ENCODE measurements around the gene LRFN4.

The LRFN4 gene

GRCh38 chr11:66863428-66864125 is 6.7 kb downstream of the LRFN4 start:
- Histone ChIP-seq H4K91ac (ENCODE audit: low read depth, low read length, poor library complexity) (no peak overlapping the region), H3K18ac (ENCODE audit: low read length) (peak overlapping the region; percentile 35), H3K27ac (replicated peaks; ENCODE audit: low read length) (no peak overlapping the region), H3K27me3 (ENCODE audit: control insufficient read depth in 3 of 3, insufficient read depth in 3 of 3, low read depth in 1 of 3, low read length in 3 of 3) (no peaks in the 10 kb centered on the region), H3K4me2 (ENCODE audit: insufficient read depth, low read length, poor library complexity, severe bottlenecking) (no peak overlapping the region), H2AFZ (ENCODE audit: low read length) (no peak overlapping the region), H2BK15ac (ENCODE audit: low read length) (no peak overlapping the region), H3K4me3 (ENCODE audit: low read length in 2 of 2) (no peak overlapping the region), H3K4ac (ENCODE audit: low read length) (no peak overlapping the region), H2BK12ac (ENCODE audit: low read length) (no peak overlapping the region), H3K23ac (ENCODE audit: low read depth, low read length, poor library complexity) (no peak overlapping the region), H3K4me1 (ENCODE audit: control insufficient read depth in 2 of 2, insufficient read depth in 1 of 2, low read depth in 1 of 2, low read length in 2 of 2) (no peaks in the 10 kb centered on the region), H2BK120ac (ENCODE audit: low read depth, low read length) (no peak overlapping the region), H3K14ac (ENCODE audit: low read length) (no peak overlapping the region), H3K36me3 (replicated peaks in 1 of 2; ENCODE audit: control insufficient read depth in 2 of 2, insufficient read depth in 2 of 2, low read length in 2 of 2) (peaks cover 4 to 7% of the 10 kb centered on the region in 2 donors), H3K9ac (ENCODE audit: low read depth, low read length, poor library complexity) (no peak overlapping the region), H2BK5ac (ENCODE audit: low read length) (no peak overlapping the region), H4K8ac (ENCODE audit: low read depth, low read length) (no peak overlapping the region), H3K9me3 (replicated peaks in 1 of 2; ENCODE audit: control insufficient read depth in 2 of 2, insufficient read depth in 1 of 2, low read depth in 1 of 2, low read length in 2 of 2) (no peaks in the 10 kb centered on the region), H2AK5ac (ENCODE audit: low read depth, low read length) (no peak overlapping the region), H3K79me1 (ENCODE audit: low read depth, low read length) (peaks cover 6% of the 10 kb centered on the region)
- DNase-seq (ENCODE audit: low spot score) = no peak
- no CpG with 5 or more reads among the region's 31 CpGs for WGBS, 2 donors (ENCODE audit: extremely low coverage in 2 of 2, insufficient read length in 2 of 2, insufficient replicate concordance in 1 of 2)

GRCh38 chr11:66864172-66864901 is 7.5 kb downstream of the LRFN4 start:
- peaks cover 1 to 4% of the 10 kb centered on the region in 2 donors for H3K36me3 ChIP-seq (replicated peaks in 1 of 2; ENCODE audit: control insufficient read depth in 2 of 2, insufficient read depth in 2 of 2, low read length in 2 of 2)
- no CpG with 5 or more reads among the region's 35 CpGs for WGBS, 2 donors (ENCODE audit: extremely low coverage in 2 of 2, insufficient read length in 2 of 2, insufficient replicate concordance in 1 of 2)
- peaks cover 0 to 3% of the 10 kb centered on the region in 2 donors for H3K4me1 ChIP-seq (ENCODE audit: control insufficient read depth in 2 of 2, insufficient read depth in 1 of 2, low read depth in 1 of 2, low read length in 2 of 2)
- H3K14ac ChIP-seq (ENCODE audit: low read length) = no peak overlapping the region
- no peak overlapping the region for H3K23ac ChIP-seq (ENCODE audit: low read depth, low read length, poor library complexity)
- H3K4ac ChIP-seq (ENCODE audit: low read length) = no peak overlapping the region
- no peak overlapping the region for H3K9ac ChIP-seq (ENCODE audit: low read depth, low read length, poor library complexity)
- H2BK15ac ChIP-seq (ENCODE audit: low read length) = no peak overlapping the region
- H4K91ac ChIP-seq (ENCODE audit: low read depth, low read length, poor library complexity) = no peak overlapping the region
- H3K79me1 ChIP-seq (ENCODE audit: low read depth, low read length) = peaks cover 4% of the 10 kb centered on the region
- no peak overlapping the region for H3K4me2 ChIP-seq (ENCODE audit: insufficient read depth, low read length, poor library complexity, severe bottlenecking)
- peak overlapping the region; percentile 46 for H3K18ac ChIP-seq (ENCODE audit: low read length)
- no peaks in the 10 kb centered on the region for H3K27me3 ChIP-seq (ENCODE audit: control insufficient read depth in 3 of 3, insufficient read depth in 3 of 3, low read depth in 1 of 3, low read length in 3 of 3)
- no peak overlapping the region for H2AFZ ChIP-seq (ENCODE audit: low read length)
- H3K27ac ChIP-seq (replicated peaks; ENCODE audit: low read length) = no peak overlapping the region
- no peak overlapping the region for H2BK120ac ChIP-seq (ENCODE audit: low read depth, low read length)
- no peak overlapping the region for H2BK12ac ChIP-seq (ENCODE audit: low read length)
- no peak overlapping the region for H4K8ac ChIP-seq (ENCODE audit: low read depth, low read length)
- H3K4me3 ChIP-seq (ENCODE audit: low read length in 2 of 2) = no peak overlapping the region
- H2BK5ac ChIP-seq (ENCODE audit: low read length) = no peak overlapping the region
- no peak for DNase-seq (ENCODE audit: low spot score)
- H2AK5ac ChIP-seq (ENCODE audit: low read depth, low read length) = no peak overlapping the region
- no peaks in the 10 kb centered on the region for H3K9me3 ChIP-seq (replicated peaks in 1 of 2; ENCODE audit: control insufficient read depth in 2 of 2, insufficient read depth in 1 of 2, low read depth in 1 of 2, low read length in 2 of 2)

- Histone ChIP-seq H3K36me3 (replicated peaks in 1 of 2; ENCODE audit: control insufficient read depth in 2 of 2, insufficient read depth in 2 of 2, low read length in 2 of 2) (peaks cover 0 to 4% of the 10 kb centered on the region in 2 donors), H4K91ac (ENCODE audit: low read depth, low read length, poor library complexity) (no peak overlapping the region), H3K27ac (replicated peaks; ENCODE audit: low read length) (no peak overlapping the region)
Measured at GRCh38 chr11:66864924-66865697, 8.2 kb downstream of the LRFN4 start.

GRCh38 chr11:66866007-66866406 is 9.1 kb downstream of the LRFN4 start:
- Histone ChIP-seq H3K18ac (ENCODE audit: low read length) (peak overlapping the region; percentile 81), H3K4ac (ENCODE audit: low read length) (no peak overlapping the region), H3K23ac (ENCODE audit: low read depth, low read length, poor library complexity) (peak overlapping the region; percentile 13), H3K36me3 (replicated peaks in 1 of 2; ENCODE audit: control insufficient read depth in 2 of 2, insufficient read depth in 2 of 2, low read length in 2 of 2) (peaks cover 0 to 4% of the 10 kb centered on the region in 2 donors), H3K79me1 (ENCODE audit: low read depth, low read length) (peaks cover 2% of the 10 kb centered on the region), H2BK15ac (ENCODE audit: low read length) (no peak overlapping the region), H2BK120ac (ENCODE audit: low read depth, low read length) (no peak overlapping the region), H4K8ac (ENCODE audit: low read depth, low read length) (no peak overlapping the region), H3K9me3 (replicated peaks in 1 of 2; ENCODE audit: control insufficient read depth in 2 of 2, insufficient read depth in 1 of 2, low read depth in 1 of 2, low read length in 2 of 2) (no peaks in the 10 kb centered on the region), H4K91ac (ENCODE audit: low read depth, low read length, poor library complexity) (no peak overlapping the region), H3K4me1 (ENCODE audit: control insufficient read depth in 2 of 2, insufficient read depth in 1 of 2, low read depth in 1 of 2, low read length in 2 of 2) (peaks cover 0 to 3% of the 10 kb centered on the region in 2 donors), H2BK5ac (ENCODE audit: low read length) (no peak overlapping the region), H2BK12ac (ENCODE audit: low read length) (no peak overlapping the region), H2AK5ac (ENCODE audit: low read depth, low read length) (no peak overlapping the region), H3K27ac (replicated peaks; ENCODE audit: low read length) (no peak overlapping the region), H3K9ac (ENCODE audit: low read depth, low read length, poor library complexity) (peak overlapping the region; percentile 37), H3K14ac (ENCODE audit: low read length) (peak overlapping the region; percentile 32), H3K27me3 (ENCODE audit: control insufficient read depth in 3 of 3, insufficient read depth in 3 of 3, low read depth in 1 of 3, low read length in 3 of 3) (no peaks in the 10 kb centered on the region), H3K4me3 (ENCODE audit: low read length in 2 of 2) (no peak overlapping the region), H3K4me2 (ENCODE audit: insufficient read depth, low read length, poor library complexity, severe bottlenecking) (no peak overlapping the region), H2AFZ (ENCODE audit: low read length) (no peak overlapping the region)
- no CpG with 5 or more reads among the region's 23 CpGs for WGBS, 2 donors (ENCODE audit: extremely low coverage in 2 of 2, insufficient read length in 2 of 2, insufficient replicate concordance in 1 of 2)
- DNase-seq (ENCODE audit: low spot score) = no peak

More at GRCh38 chr11:66864924-66865697, 8.2 kb downstream of the LRFN4 start:
- H3K9ac ChIP-seq (ENCODE audit: low read depth, low read length, poor library complexity) = peak overlapping the region; percentile 38
- peaks cover 0 to 3% of the 10 kb centered on the region in 2 donors for H3K4me1 ChIP-seq (ENCODE audit: control insufficient read depth in 2 of 2, insufficient read depth in 1 of 2, low read depth in 1 of 2, low read length in 2 of 2)
- H3K18ac ChIP-seq (ENCODE audit: low read length) = no peak overlapping the region
- H2BK120ac ChIP-seq (ENCODE audit: low read depth, low read length) = no peak overlapping the region
- no peak overlapping the region for H2AFZ ChIP-seq (ENCODE audit: low read length)
- no peak overlapping the region for H4K8ac ChIP-seq (ENCODE audit: low read depth, low read length)
- no peak overlapping the region for H3K4ac ChIP-seq (ENCODE audit: low read length)
- H2AK5ac ChIP-seq (ENCODE audit: low read depth, low read length) = peak overlapping the region; percentile 76
- peak overlapping the region; percentile 47 for H3K23ac ChIP-seq (ENCODE audit: low read depth, low read length, poor library complexity)
- H3K9me3 ChIP-seq (replicated peaks in 1 of 2; ENCODE audit: control insufficient read depth in 2 of 2, insufficient read depth in 1 of 2, low read depth in 1 of 2, low read length in 2 of 2) = no peaks in the 10 kb centered on the region
- H2BK5ac ChIP-seq (ENCODE audit: low read length) = peak overlapping the region; percentile 58
- H2BK15ac ChIP-seq (ENCODE audit: low read length) = peak overlapping the region; percentile 69
- H3K4me2 ChIP-seq (ENCODE audit: insufficient read depth, low read length, poor library complexity, severe bottlenecking) = no peak overlapping the region
- H3K27me3 ChIP-seq (ENCODE audit: control insufficient read depth in 3 of 3, insufficient read depth in 3 of 3, low read depth in 1 of 3, low read length in 3 of 3) = no peaks in the 10 kb centered on the region
- no peak overlapping the region for H3K4me3 ChIP-seq (ENCODE audit: low read length in 2 of 2)
- DNase-seq (ENCODE audit: low spot score) = no peak
- WGBS, 2 donors (ENCODE audit: extremely low coverage in 2 of 2, insufficient read length in 2 of 2, insufficient replicate concordance in 1 of 2) = no CpG with 5 or more reads among the region's 23 CpGs
- H2BK12ac ChIP-seq (ENCODE audit: low read length) = no peak overlapping the region
- peak overlapping the region; percentile 44 for H3K14ac ChIP-seq (ENCODE audit: low read length)
- peaks cover 2% of the 10 kb centered on the region for H3K79me1 ChIP-seq (ENCODE audit: low read depth, low read length)

Data from neuronal stem cell (in vitro differentiated cells).